ENCODE results near the gene FAM174C. TPM values are rescaled to one million over a fixed set of nuclear protein-coding genes. Genes with fewer than 3 reads are reported as not detected.

Gene FAM174C
- total and polyA plus RNA-seq, 4 donors, result 14.6 to 79.8 (median 33.8) TPM

GRCh38 chr19:1229924-1230782, 45.2 kb upstream of the FAM174C start:
- no peak overlapping the region for H3K4me3 ChIP-seq (ENCODE audit: low read depth in 1 of 3, low read length in 3 of 3)

GRCh38 chr19:1230783-1231489, 44.4 kb upstream of the FAM174C start:
- H3K36me3 ChIP-seq (ENCODE audit: control insufficient read depth in 4 of 4, insufficient read depth in 3 of 4, low read depth in 1 of 4, low read length in 3 of 4), result peaks cover 0 to 10% (median 3%) of the 10 kb centered on the region in 4 donors
- H3K27me3 ChIP-seq (ENCODE audit: control insufficient read depth in 4 of 4, insufficient read depth in 4 of 4, low read length in 3 of 4), result no peaks in the 10 kb centered on the region
- WGBS, result 79% methylated on average over 38 of the region's 38 CpGs
- TF ChIP-seq CTCF (IDR thresholded peaks at IDR 0.05; ENCODE audit: low read depth, low read length, missing input control), result no peak
- TF ChIP-seq MAX (IDR thresholded peaks at IDR 0.05), result no peak
- no peak for TF ChIP-seq HNF4A (conservative IDR thresholded peaks at IDR 0.05)
- no peak for TF ChIP-seq ZBTB33 (IDR thresholded peaks at IDR 0.05)
- TF ChIP-seq REST (IDR thresholded peaks at IDR 0.05), result no peak
- TF ChIP-seq FOXA2 (IDR thresholded peaks at IDR 0.05), result no peak
- no peak for TF ChIP-seq TAF1 (conservative IDR thresholded peaks at IDR 0.05)
- no peak overlapping the region for H3K27ac ChIP-seq (ENCODE audit: low read depth in 1 of 2, low read length in 2 of 2)
- no peak overlapping the region for H3K9ac ChIP-seq (ENCODE audit: low read depth in 1 of 2, low read length in 2 of 2)
- no peaks in the 10 kb centered on the region for H3K9me3 ChIP-seq (ENCODE audit: control insufficient read depth in 4 of 4, low read length in 3 of 4)
- peaks cover 0 to 5% (median under 1%) of the 10 kb centered on the region in 4 donors for H3K4me1 ChIP-seq (ENCODE audit: control insufficient read depth in 4 of 4, insufficient read depth in 4 of 4, low read length in 3 of 4)
- H3K4me3 ChIP-seq (ENCODE audit: low read depth in 1 of 3, low read length in 3 of 3), result no peak overlapping the region
- no peak for DNase-seq (ENCODE audit: low spot score)

More at GRCh38 chr19:1229924-1230782, 45.2 kb upstream of the FAM174C start:
- Histone ChIP-seq H3K9me3 (ENCODE audit: control insufficient read depth in 4 of 4, low read length in 3 of 4) (no peaks in the 10 kb centered on the region), H3K27me3 (ENCODE audit: control insufficient read depth in 4 of 4, insufficient read depth in 4 of 4, low read length in 3 of 4) (no peaks in the 10 kb centered on the region), H3K9ac (ENCODE audit: low read depth in 1 of 2, low read length in 2 of 2) (no peak overlapping the region), H3K4me1 (ENCODE audit: control insufficient read depth in 4 of 4, insufficient read depth in 4 of 4, low read length in 3 of 4) (peaks cover 0 to 5% (median under 1%) of the 10 kb centered on the region in 4 donors), H3K27ac (ENCODE audit: low read depth in 1 of 2, low read length in 2 of 2) (no peak overlapping the region), H3K36me3 (ENCODE audit: control insufficient read depth in 4 of 4, insufficient read depth in 3 of 4, low read depth in 1 of 4, low read length in 3 of 4) (peaks cover 0 to 15% (median 3%) of the 10 kb centered on the region in 4 donors)
- 81% methylated on average over 61 of the region's 61 CpGs for WGBS
- TF ChIP-seq EGR1 (IDR thresholded peaks at IDR 0.05; ENCODE audit: low read depth in 2 of 2) (no peak), RAD21 (IDR thresholded peaks at IDR 0.05) (no peak)
- no peak for DNase-seq (ENCODE audit: low spot score)

All from liver (tissue), 9 donors.